HG02571 (cell line): ENCODE data around the gene PCMTD2.

Experiments
- ATAC-seq: cut with Tn5 transposase; IDR thresholded peaks from one replicate; pipeline ENCODE4 v1.9.1; 2021; ENCODE audit warnings: mild to moderate bottlenecking, moderate library complexity; ENCODE audit not compliant: unreplicated experiment

Gene PCMTD2

DNA sequence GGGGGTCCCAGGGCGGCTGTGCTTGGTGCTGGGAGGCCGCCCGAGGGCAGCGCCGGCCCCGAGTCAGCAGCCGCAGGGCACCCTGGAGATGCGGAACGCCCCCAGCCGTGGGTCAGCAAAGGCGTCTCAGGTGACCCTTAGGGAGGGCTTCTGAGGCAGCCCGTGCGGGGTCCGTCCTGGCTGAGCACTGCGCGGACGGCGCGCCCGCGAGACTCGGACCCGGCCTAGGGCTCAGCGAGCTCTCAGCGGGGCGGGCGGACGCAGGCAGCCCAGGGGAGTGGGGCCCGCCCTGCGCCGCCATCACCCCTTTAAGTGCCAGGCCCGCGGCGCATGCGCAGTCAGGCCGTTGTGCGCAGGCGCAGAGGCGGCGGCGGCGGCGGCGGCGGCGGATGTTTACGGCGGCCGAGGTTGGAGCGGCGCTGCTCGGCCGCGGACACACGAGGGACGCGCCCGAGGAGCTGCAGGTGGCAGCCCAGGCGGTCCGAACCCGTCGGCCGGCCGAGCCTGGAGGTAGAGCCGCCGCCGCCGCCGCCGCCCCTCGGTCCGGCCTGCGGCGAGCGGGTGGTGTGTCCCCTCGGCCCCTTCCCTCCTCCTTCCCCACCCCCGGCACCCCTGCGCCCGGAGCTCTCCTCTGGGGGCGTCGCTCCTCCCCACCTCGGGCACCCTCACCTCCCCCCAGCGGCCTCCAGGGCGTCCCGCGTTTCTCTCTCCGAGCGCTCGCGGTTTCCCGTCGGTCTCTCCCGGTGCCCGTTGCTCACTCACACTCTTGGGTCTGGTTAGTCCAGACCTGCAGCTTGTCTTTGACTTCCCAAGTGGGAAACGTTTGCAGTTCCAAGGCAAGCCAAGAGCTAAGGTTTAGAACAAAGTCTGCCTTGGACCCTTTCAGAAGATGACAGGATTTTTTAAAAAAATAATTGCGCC, at the start of gene PCMTD2:
Gene PCMTD2 (plus strand): TSS at position 388 of the 921 bp plus-strand sequence. CDS start 4,218 bp downstream, outside the sequence.
- ATAC-seq, result peak; percentile 74

DNA sequence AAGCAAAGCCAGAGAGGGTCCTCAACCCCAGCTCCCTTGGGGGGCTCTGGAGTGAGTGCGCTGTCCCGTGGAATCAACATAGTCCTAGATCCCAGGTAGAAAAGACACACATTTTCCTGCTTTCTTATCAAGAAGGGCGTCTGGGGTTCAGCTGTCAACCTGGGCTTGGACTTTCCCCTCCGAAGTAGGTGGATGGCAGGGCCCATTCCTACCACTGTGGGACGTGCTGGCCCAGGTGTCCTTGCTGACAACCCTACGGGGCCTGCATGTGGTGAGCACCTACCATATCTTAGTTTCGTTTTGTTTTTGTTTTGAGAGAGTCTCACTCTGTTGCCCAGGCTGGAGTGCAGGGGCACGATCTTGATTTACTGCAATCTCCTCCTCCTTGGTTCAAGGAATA, 48.9 kb upstream of the PCMTD2 start:
- no peak for ATAC-seq

DNA sequence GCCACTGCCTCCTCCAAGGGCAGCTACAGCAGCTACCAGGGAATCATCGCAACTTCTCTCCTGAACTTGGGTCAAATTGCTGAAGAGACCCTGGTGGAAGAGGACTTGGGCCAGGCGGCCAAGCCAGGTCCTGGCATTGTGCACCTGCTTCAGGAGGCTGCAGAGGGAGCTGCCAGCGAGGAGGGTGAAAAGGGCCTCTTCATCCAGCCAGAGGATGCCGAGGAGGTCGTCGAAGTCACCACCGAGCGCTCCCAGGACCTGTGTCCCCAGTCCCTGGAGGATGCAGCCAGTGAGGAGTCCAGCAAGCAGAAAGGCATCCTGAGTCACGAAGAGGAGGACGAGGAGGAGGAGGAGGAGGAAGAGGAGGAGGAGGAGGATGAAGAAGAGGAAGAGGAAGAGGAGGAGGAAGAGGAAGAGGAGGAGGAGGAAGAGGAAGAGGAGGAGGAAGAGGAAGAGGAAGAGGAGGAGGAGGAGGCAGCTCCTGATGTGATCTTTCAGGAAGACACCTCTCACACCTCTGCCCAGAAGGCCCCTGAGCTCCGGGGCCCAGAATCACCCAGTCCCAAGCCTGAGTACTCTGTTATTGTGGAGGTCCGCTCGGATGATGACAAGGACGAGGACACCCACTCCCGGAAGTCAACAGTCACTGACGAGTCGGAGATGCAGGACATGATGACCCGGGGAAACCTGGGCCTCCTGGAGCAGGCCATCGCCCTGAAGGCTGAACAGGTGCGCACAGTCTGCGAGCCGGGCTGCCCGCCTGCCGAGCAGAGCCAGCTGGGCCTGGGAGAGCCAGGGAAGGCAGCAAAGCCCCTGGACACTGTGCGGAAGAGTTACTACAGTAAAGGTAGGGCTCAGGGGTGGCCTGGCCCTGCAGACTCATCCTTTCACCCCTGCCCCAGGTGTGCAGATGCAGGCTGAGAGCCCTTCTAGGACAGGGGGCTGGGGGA, 47.6 kb upstream of the PCMTD2 start:
- ATAC-seq, result no peak

DNA sequence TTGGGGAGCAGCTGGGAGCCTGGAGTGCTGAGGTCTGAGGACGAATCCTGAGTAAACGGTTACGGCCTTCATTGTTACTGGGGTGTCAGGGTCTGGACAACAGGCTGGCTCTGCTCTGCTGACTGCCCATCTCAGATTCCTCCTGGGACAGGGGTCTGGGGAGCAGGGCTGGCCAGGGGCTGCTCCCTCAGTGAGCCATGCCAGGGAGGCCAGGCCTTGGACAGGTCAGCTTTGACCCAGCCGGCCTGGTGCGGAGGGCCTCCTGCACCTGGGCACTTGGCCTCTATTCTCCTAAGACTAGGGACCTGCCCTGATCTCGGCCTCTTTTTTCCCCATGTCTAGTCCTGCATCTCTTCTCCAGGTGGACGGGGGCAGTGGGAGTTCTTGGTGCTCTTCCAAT, 46.4 kb upstream of the PCMTD2 start:
- no peak for ATAC-seq

DNA sequence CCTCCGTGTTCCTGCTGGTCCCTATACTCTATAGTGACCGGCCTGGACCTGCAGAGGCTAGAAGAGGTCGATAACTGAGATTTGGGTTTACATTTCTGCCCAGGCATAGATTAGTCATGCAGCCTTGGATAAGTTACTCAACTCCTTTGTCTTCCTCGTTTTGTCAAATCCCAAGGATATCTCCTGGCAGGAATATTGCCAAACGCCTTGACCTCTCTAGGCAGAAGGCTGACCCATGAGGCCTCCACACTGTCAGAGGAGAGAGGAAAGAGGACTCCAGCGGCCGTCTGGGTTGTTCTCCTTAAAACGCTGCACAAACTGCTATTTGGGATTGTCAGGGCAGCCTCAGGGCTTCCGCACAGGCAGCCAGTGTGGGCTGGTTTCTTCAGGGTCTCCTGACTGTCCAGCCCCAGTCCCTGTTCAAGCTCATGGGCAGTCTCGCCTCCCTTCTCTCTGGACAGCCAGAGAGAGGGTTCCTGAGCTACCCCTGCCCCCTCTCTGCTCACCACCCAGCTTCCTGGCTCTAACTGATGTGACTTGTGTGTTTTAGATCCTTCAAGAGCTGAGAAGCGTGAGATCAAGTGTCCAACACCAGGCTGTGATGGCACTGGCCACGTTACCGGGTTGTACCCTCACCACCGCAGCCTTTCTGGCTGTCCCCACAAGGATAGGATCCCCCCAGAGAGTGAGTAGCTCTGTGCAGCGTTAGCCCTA, 44.7 kb upstream of the PCMTD2 start:
- ATAC-seq, result no peak

DNA sequence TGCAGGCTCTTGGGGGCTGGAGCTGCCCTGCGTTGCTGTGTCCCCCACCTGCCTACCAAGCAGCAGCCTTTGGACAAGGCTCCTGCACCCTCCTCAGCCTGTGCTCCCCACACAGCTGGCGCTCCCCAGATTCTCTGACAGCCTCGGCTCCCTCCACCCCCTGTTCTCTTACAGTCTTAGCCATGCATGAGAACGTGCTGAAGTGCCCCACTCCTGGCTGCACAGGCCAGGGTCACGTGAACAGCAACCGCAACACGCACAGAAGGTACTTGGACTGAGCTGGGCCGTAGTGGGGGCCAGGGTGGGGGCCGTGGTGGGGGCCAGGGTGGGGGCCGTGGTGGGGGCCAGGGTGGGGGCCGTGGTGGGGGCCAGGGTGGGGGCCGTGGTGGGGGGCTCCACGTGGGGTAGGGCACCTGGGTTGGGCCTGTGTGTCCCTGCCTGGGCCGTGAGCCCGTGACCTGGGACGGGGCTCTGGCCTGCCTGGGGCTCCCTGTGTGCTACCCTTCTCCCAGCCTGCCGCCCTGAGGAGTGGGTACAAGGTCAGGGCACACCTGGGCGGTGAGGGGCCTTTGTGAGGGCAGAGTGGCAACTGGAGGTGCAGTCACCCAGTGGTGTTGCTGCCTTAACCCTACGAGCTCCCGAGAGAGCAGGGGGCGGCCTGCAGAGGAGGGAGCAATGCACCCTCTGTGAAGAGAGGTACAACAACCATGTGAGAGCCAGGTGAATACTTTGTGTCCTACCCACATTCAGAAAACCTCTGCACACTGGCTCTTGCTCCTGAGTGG, 43.5 kb upstream of the PCMTD2 start:
- ATAC-seq, result no peak

DNA sequence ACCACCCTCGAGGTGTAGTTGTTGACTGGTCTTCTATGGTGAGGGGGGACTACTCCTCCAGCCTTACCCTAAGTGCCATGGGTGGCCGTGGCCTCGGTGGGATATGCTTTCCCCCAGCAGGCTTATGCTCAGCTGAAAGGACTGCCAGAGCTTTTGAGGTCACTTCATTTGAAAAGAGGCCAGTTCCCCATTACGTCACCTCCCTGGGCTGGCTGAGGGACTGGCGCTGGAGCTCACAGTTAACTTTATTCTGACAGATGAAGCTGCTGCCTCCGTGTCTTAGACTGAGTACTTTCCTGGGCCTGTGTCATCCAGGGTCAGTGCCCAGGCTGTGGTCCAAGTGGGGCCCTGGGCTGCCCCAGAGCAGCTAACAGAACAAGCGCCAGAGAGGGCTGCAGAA, 42.8 kb upstream of the PCMTD2 start:
- ATAC-seq, result no peak

DNA sequence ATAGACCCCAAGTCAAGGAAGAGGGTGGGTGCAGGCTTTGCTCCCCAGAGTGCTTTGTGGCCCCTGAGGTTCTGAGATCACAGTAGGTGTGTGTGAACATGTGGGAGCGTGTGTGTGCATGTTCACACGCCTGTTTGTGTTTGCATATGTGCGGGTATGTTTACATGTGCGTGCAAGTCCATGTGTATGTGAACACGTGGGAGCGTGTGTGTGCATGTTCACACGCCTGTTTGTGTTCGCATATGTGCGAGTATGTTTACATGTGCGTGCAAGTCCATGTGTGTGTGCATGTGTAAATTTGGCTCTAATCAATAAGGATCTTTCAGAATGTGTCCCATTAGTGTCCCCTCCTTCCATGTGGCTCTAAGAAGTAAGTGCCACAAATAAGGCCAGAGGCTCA, 41.4 kb upstream of the PCMTD2 start:
- no peak for ATAC-seq

DNA sequence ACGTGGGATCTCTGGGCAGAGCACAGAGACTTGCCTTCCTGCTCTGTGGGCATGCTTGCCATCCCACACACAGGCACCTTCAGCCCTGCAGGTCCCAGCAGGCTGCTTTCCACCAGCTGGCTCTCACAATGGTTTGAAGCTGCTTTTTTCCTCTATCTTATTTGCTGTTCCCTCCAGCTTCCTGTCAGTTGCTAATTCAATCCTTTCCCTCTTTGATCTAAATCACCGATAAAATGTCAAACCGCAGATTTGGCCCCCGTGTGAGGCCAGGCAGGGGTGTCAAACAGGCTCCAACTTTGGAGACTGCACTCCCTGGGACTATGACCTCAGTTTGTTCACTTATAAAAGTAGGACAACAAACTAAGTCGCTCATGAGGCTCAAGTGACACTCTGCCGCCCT, 40.6 kb upstream of the PCMTD2 start:
- no peak for ATAC-seq

DNA sequence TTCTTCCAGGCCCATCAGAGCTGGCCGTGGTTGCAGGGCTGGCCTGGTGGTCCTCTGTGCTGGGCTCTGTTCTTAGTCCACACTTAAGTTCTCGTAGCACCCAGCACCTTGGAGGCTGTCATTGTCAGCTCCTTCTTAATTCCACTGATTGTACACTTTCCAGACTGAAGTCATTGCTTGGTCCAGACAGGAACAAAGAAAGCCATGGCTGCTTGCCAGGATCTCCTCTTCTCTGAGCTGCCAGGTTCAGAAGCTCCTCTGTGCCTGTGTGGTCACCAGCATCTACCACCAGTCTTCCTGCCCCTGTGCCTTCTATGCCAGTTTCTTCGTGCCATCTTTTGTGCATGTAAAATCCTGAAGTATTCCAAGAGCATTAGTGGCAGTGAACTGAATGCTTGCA, 39.5 kb upstream of the PCMTD2 start:
- ATAC-seq, result no peak

DNA sequence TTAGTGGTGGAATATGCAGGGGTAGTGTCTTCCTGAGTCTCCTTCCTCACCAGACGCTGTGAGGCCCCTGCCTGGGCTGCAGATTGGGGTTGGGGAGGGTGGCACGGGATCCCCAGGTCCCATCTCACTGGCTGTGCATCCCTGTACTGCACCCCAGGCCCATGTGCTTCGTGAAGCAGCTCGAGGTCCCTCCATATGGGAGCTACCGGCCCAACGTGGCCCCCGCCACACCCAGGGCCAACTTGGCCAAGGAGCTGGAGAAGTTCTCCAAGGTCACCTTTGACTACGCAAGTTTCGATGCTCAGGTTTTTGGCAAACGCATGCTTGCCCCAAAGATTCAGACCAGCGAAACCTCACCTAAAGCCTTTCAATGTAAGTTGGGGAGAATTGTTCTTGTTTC, 38.6 kb upstream of the PCMTD2 start:
- no peak for ATAC-seq

DNA sequence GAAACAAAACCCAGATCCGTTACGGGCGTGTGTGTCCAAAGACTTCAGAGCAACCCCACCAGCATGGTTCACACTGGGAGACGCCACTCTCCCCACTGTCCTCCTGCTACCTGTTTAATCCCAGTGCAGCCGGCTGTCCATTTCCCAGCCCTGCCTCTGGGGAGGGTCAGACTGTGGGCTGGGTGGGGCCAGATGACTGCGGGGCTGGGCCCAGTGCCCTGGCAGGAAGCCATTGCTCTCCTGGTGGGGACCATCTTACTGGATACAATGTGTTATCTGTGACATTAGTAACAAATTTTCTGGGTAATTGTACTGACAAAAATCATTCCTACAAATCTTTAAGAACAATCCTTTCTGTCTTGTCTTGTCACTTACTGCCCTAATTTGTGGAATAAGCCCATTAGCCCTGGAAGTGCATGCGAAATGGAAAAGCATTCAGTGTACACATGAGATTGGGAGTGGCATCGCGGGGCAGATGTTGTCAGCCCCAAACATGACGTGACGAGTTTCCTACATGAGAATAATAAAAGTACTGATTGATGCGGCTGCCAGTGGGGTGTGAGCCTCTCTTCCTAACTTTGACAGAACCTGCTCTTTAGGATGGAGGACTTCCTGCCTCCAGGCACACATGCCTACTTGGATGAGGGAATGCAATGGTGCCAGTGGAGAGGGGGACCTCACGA, 37.9 kb upstream of the PCMTD2 start:
- ATAC-seq, result no peak

DNA sequence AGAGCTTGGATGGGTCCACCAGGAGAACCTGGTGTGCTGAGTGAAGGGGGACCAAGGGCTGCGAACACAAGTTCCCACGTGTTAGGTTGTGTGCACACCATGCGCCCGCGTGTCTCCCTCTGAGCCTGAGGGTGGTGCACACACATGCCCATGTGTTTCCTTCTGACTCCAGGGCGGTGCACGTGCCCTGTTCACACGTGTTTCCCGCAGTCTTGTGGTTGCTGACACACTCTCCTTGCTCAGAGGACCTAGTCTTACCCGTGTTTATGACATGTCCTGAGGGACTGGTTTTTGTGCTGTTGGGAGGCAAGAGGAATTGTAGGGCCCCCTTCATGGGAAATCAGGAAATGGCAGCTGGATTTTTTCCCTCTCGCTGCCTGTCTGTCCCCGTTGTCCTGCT, 36.3 kb upstream of the PCMTD2 start:
- no peak for ATAC-seq

DNA sequence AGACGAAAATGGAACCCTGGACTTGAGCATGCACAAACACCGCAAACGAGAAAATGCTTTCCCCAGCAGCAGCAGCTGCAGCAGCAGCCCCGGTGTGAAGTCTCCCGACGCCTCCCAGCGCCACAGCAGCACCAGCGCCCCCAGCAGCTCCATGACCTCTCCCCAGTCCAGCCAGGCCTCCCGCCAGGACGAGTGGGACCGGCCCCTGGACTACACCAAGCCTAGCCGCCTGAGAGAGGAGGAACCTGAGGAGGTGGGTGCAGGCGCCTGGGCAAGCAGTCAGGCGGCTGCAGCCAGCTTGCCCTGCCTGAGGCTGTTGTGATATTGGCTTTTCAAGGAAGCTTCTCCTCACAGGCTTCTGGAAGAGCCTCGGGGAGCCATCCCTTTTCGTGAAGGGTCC, 35.8 kb upstream of the PCMTD2 start:
- ATAC-seq, result no peak

DNA sequence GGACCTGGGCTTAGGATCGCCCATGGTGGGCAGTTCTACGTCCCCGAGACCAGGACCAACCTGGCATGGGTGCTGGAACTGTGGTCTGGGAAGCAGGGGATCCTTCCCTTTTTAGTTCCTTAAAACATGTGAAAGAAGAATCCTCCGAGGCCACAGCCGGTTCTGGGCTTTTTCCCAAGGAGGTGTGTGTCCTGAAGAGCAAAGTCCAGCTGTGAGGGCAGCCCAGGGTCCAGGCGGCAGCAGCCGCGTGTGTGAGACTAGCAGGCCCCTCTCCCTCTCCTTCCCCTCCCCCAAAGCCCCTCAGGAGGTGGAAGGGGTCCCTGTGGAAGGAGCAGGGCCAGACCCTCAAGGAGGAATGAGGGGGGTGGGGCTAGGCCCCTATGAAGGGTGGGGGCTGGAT, 35.1 kb upstream of the PCMTD2 start:
- no peak for ATAC-seq

DNA sequence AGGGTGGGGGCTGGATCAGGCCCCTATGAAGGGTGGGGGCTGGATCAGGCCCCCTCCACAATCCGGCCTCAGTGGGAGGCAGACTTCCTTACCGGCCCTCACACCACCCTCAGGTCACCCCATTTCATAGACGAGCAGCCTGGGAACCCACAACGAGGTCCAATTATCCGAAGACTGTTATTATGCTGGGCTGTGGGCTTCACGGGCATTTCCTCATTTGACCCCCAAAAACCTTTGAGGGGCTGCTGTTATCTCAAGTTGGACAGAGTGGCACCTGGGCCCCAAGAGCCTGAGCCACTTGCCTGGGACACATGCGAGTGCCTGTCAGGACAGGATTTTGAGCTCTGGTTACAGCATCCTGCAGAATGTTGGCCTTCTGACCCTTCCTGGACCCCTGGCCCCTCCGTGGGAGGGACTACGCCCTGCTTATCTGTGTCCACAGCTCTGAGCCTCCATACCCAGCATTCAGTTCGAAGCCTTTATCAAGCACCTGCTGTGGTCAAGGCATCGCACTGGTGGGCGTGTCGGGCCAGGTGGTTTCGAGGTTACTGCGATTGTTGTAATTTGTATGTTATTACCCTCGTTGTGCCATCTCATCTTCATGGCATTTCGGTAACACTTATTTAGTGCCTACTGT, 34.5 kb upstream of the PCMTD2 start:
- ATAC-seq, result no peak

DNA sequence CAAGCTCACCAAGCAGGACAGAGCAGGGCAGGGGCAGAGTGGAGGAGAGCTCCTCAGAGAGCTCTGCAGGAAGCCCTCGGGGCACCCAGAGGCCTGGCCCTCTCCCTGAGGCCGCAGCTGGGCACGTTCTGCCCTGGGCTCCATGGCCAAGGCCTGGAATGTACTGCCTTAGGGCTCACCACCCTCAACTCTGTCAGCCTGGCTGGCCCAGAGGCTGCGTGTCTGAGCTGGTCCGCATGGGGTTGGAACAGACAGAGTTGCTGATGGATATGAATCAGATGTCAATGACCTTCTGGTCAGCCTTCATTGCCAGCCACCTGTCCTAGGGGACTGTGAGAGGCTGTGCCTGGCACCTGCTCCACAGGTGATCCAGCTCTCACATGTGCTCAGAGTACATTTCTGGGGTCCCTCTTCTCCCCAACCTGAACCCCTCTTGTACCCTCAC, 33.2 kb upstream of the PCMTD2 start:
- ATAC-seq, result no peak

DNA sequence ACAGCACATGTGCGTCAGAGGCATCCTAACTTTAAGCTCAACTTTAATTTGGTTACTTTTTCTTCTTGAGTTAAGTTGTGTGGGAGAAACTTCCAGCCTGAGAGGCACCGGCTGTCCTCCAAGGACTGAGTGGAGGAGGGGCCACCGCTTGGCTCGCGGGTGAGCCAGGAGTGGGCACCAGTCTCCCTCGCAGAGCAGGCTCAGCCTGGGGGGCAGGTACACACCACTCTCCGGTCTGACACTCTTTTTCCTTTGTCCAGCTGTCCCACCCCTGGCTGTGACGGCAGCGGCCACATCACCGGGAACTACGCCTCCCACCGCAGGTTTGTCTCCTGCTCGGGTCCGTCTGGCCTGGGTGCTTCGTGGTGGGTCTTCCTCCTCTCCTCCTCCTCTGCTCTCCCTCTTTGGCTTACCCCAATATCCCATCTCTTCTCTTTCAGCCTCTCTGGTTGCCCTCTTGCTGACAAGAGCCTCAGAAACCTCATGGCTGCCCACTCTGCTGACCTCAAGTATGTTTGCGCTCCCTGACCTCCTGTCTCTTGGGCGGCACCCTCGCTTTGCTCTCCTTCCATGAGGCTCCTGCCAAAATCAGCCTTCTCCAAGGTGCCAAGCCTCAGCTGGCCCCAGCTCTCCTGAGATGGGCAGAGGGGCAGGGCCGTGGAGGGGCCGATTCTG, 32.6 kb upstream of the PCMTD2 start:
- ATAC-seq, result no peak
